Suprapubic skin (tissue), 4 donors: Measurements from ENCODE around the gene CLEC2B. TPM values are rescaled to one million over a fixed set of nuclear protein-coding genes. Genes with fewer than 3 reads are reported as not detected.

Experiments
- DNase-seq, 2 donors: peaks; one replicate each; pipeline ENCODE4 v3.0.0-alpha.2; 2019; ENCODE audit warnings: low spot score in 2 of 2
- H3K27ac ChIP-seq: fragments of 200-600 bp; sonication (generic); one replicate; pipeline ENCODE4 v1.5.1; 2019
- H3K27me3 ChIP-seq: fragments of 200-600 bp; sonication (generic); one replicate; pipeline ENCODE4 v1.5.1; 2019
- H3K36me3 ChIP-seq: fragments of 200-600 bp; sonication (generic); one replicate; pipeline ENCODE4 v1.5.1; 2019
- H3K4me1 ChIP-seq: fragments of 200-600 bp; sonication (generic); one replicate; pipeline ENCODE4 v1.5.1; 2019
- H3K4me3 ChIP-seq: fragments of 200-600 bp; sonication (generic); one replicate; pipeline ENCODE4 v1.5.1; 2019; ENCODE audit warnings: mild to moderate bottlenecking
- H3K9me3 ChIP-seq: fragments of 200-600 bp; sonication (generic); one replicate; pipeline ENCODE4 v1.5.1; 2019
- EP300 ChIP-seq: sonication (generic); formaldehyde crosslinking; IDR thresholded peaks from one replicate; pipeline ENCODE4 v1.6.1; 2017; ENCODE audit warnings: antibody characterized with exemption
- POLR2A ChIP-seq, 2 donors: fragments of 450-650 bp; IDR thresholded peaks; one replicate each; pipeline ENCODE4 v1.6.1; 2017; ENCODE audit warnings: antibody characterized with exemption in 2 of 2, mild to moderate bottlenecking in 2 of 2, moderate library complexity in 2 of 2
- POLR2AphosphoS5 ChIP-seq, 3 donors: sonication (generic); formaldehyde crosslinking; IDR thresholded peaks; one replicate each; pipeline ENCODE4 v1.6.1; 2017; ENCODE audit warnings: antibody characterized with exemption in 3 of 3
- WGBS: methylation state at CpG from one replicate; pipeline ENCODE4 v1.1.5; 2018; 5-methylcytosine and 5-hydroxymethylcytosine counted together
- total RNA-seq, 4 donors: library from RNA; depleted of rRNA; stranded (reverse); fragments of >200 nt; gene quantifications; one replicate each; pipeline ENCODE4 v1.1.0, GENCODE V29; 2016
- TF ChIP-seq, protein P1 (sequence below), 2 donors: fragments of 200-600 bp in 1 of 2; fragments of 450-650 bp in 1 of 2; sonication (generic) in 1 of 2; IDR thresholded peaks; one replicate each; pipeline ENCODE4 v1.5.1; 2016 to 2019; ENCODE audit warnings: antibody characterized with exemption in 2 of 2, mild to moderate bottlenecking in 1 of 2, moderate library complexity in 1 of 2

CLEC2B gene
- total RNA-seq, 4 donors from 2014 or later = 41.9 to 81.2 (median 53.5) TPM

DNA sequence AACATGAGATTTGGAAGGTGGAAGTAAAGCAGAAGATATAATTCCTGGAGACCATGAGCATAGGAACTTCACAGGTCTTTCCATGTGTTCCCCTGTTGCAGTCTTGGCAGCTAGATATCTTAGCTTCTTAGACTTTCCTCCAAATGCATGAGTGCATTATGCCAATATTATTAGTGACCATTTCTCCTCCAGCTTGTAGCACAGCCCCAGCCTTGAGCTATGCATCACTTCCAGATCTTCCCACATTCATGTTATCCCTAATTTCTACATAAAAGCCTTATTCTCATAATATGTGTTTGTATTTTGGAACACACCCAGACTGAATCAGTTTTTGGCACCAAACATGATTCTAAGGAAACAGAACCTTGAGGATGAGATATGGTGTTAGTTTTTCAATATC is 11.0 kb downstream of the CLEC2B start:
- H3K4me1 ChIP-seq = no peaks in the 10 kb centered on the region
- H3K4me3 ChIP-seq = no peak overlapping the region
- TF ChIP-seq POLR2AphosphoS5 (IDR thresholded peaks at IDR 0.05) (no peak), EP300 (no peak), POLR2A (IDR thresholded peaks at IDR 0.05) (no peak)
- TF ChIP-seq, protein P1, sequence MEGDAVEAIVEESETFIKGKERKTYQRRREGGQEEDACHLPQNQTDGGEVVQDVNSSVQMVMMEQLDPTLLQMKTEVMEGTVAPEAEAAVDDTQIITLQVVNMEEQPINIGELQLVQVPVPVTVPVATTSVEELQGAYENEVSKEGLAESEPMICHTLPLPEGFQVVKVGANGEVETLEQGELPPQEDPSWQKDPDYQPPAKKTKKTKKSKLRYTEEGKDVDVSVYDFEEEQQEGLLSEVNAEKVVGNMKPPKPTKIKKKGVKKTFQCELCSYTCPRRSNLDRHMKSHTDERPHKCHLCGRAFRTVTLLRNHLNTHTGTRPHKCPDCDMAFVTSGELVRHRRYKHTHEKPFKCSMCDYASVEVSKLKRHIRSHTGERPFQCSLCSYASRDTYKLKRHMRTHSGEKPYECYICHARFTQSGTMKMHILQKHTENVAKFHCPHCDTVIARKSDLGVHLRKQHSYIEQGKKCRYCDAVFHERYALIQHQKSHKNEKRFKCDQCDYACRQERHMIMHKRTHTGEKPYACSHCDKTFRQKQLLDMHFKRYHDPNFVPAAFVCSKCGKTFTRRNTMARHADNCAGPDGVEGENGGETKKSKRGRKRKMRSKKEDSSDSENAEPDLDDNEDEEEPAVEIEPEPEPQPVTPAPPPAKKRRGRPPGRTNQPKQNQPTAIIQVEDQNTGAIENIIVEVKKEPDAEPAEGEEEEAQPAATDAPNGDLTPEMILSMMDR (IDR thresholded peaks at IDR 0.05) = no peak
- DNase-seq = no peak
- peaks cover 23% of the 10 kb centered on the region for H3K36me3 ChIP-seq
- no peaks in the 10 kb centered on the region for H3K9me3 ChIP-seq
- no peaks in the 10 kb centered on the region for H3K27me3 ChIP-seq
- H3K27ac ChIP-seq = no peak overlapping the region

DNA sequence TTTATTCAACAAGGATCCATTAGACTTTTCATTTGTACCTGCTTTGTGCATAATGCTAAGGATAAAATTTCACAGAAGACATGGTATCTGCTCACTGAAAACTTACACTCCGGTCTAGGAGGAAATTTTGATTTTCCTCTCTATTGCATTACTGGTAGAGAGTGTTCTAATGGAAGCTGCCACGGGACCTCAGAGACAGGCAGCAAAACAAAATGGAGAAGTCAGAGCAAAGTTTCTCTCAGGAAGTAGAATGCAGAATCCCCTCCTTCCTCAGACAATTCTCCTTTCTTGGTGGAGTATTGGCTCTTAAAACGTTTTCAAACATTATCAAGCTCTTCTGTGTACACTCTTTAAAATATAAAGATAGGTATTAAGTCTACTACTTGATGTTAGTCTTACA is 12.3 kb downstream of the CLEC2B start:
- Histone ChIP-seq H3K4me1 (no peaks in the 10 kb centered on the region), H3K36me3 (peaks cover 34% of the 10 kb centered on the region), H3K4me3 (no peak overlapping the region), H3K9me3 (no peaks in the 10 kb centered on the region), H3K27me3 (no peaks in the 10 kb centered on the region), H3K27ac (no peak overlapping the region)
- no peak for DNase-seq
- 68% methylated on average over 3 of the region's 3 CpGs for WGBS
- TF ChIP-seq POLR2A (IDR thresholded peaks at IDR 0.05) = no peak
- no peak for TF ChIP-seq EP300
- TF ChIP-seq, protein P1 (IDR thresholded peaks at IDR 0.05) = no peak
- TF ChIP-seq POLR2AphosphoS5 (IDR thresholded peaks at IDR 0.05) = no peak

DNA sequence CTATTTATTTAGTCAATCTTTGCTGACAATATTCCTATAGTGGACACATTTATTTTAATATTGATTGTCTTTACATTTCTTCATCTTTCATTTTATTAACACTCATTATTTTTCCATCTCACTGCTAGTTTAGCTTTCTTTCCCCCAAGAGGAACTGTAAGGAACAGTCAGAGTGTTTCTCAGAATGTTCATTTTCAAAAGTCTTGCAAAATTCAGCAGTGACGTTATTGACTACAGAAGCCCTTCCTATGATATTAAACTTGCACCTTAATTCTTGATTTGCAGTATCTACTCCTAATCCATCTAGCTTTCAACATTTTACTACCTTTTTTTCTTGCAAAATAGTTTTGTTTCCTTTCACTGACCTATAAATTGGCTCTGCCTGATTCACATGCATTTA is 13.0 kb downstream of the CLEC2B start:
- TF ChIP-seq, protein P1 (IDR thresholded peaks at IDR 0.05) = no peak
- TF ChIP-seq EP300 (no peak), POLR2AphosphoS5 (IDR thresholded peaks at IDR 0.05) (no peak), POLR2A (IDR thresholded peaks at IDR 0.05) (no peak)
- 89% methylated on average over 1 of the region's 1 CpG for WGBS

DNA sequence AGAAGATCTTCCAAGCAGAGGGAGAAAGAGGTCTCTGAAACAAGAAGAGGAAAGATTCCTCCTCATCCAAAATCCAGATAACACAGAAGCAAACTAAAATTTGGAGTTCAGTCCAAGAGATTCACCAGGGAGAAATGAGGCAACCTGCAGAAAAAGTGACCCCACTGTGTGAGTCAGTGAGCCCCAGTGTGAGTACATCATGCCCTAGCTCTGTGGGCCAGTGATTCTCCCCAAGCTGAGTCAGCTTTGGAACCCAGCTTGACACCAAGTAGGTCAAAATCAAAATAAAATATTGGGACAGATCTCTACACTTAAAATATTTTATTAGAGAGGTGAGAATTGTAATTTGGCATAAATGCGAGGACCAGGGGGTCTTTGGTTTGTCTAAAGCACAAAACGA is 17.2 kb downstream of the CLEC2B start:
- Histone ChIP-seq H3K36me3 (peaks cover 31% of the 10 kb centered on the region), H3K27me3 (no peaks in the 10 kb centered on the region), H3K9me3 (peaks cover 9% of the 10 kb centered on the region), H3K27ac (no peak overlapping the region), H3K4me3 (no peak overlapping the region), H3K4me1 (no peaks in the 10 kb centered on the region)
- 86% methylated on average over 2 of the region's 2 CpGs for WGBS
- TF ChIP-seq POLR2AphosphoS5 (IDR thresholded peaks at IDR 0.05) = no peak
- TF ChIP-seq, protein P1 (IDR thresholded peaks at IDR 0.05) = no peak
- no peak for TF ChIP-seq POLR2A (IDR thresholded peaks at IDR 0.05)
- no peak for TF ChIP-seq EP300
- DNase-seq = no peak

More for the DNA sequence above, 13.0 kb downstream of the CLEC2B start:
- Histone ChIP-seq H3K36me3 (peaks cover 37% of the 10 kb centered on the region), H3K27ac (no peak overlapping the region), H3K9me3 (no peaks in the 10 kb centered on the region), H3K27me3 (no peaks in the 10 kb centered on the region), H3K4me3 (no peak overlapping the region), H3K4me1 (no peaks in the 10 kb centered on the region)
- no peak for DNase-seq

DNA sequence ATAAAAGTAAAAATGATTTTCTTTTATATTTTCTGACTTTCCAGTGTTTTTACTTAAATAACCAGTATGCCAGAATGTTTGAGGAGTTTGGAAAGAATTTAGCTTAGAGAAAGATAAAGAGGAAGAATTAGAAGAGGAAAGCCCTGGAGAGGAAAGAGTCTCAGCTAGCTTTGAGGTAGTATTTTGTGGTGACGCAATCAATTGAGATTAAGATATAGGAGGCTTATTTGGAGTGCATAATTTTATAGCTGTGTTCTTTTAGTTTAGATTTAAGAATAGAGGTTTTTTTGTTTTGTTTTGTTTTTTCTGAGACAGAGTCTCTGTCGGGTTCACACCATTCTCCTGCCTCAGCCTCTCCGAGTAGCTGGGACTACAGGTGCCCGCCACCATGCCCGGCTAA is 18.1 kb downstream of the CLEC2B start:
- 95% methylated on average over 5 of the region's 5 CpGs for WGBS
- no peak for DNase-seq
- H3K4me1 ChIP-seq = no peaks in the 10 kb centered on the region
- no peaks in the 10 kb centered on the region for H3K27me3 ChIP-seq
- no peak overlapping the region for H3K4me3 ChIP-seq
- peaks cover 27% of the 10 kb centered on the region for H3K36me3 ChIP-seq
- TF ChIP-seq POLR2A (IDR thresholded peaks at IDR 0.05) = no peak
- TF ChIP-seq POLR2AphosphoS5 (IDR thresholded peaks at IDR 0.05) = no peak
- no peak for TF ChIP-seq EP300
- TF ChIP-seq, protein P1 (IDR thresholded peaks at IDR 0.05) = no peak
- peaks cover 13% of the 10 kb centered on the region for H3K9me3 ChIP-seq
- H3K27ac ChIP-seq = no peak overlapping the region
